GM20431 (cell line): Measurements from ENCODE around the gene TBC1D22A.
"Not testable (repeated sequence)": the region's sequence is repeated elsewhere in the genome, so short reads cannot be mapped to it uniquely, and the experiment has no call there.

Source experiments
- in situ Hi-C: fragments of 300-500 bp; cut with MseI, MboI; formaldehyde crosslinking; loops from one replicate; pipeline ENCODE4 v1.15.0; 2020; ENCODE audit warnings: low sequenced_read_pairs; ENCODE audit not compliant: unreplicated experiment

TBC1D22A gene

GRCh38 chr22:47160781-47161520 lies 398.5 kb downstream of the TBC1D22A start:
- in situ Hi-C loops: no loop called here

DNA sequence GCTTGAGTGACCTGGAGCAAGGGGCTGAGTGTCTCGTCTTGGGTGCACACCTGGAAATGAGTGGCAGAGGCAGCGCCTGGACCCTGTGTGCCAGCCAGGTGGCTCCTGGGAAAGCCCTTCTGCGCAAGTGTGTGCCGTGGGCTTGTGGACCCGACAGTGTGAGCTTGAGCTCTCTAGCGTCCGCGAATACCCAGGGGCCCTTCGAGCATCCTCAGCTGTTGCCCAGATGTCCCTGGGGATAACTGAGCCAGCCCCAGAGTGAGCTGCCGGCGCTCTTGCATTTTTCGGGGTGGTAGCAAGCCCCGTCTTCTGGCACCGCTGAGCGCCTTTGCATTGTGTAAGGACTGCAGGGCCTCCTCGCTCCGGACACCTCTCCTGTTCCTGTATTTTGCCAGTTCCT lies 399.2 kb downstream of the TBC1D22A start:
- in situ Hi-C loops: no loop called here

- in situ Hi-C loops: no loop called here
Observed at GRCh38 chr22:47162865-47163264, 400.4 kb downstream of the TBC1D22A start.

DNA sequence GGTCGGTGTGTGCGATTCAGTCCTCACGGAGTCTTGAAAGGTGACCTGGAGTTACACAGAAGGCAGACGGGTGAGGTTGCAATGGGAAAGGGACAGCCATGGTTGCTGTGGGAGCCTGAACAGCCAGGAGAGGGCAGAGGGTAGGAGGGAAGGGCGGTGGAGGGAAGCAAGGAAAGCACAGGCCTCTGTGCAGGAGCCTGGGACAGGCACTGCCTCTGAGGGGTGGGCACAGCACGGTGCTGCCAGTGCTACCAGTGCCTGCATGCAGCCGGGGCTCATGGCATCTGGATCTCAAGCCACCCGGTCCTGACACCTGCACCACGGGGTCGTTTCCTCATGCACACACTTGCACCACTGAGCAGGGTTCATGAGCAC lies 401.0 kb downstream of the TBC1D22A start:
- in situ Hi-C loops: no loop called here

- in situ Hi-C loops: no loop called here
Observed at GRCh38 chr22:47163856-47164513, 401.5 kb downstream of the TBC1D22A start.

DNA sequence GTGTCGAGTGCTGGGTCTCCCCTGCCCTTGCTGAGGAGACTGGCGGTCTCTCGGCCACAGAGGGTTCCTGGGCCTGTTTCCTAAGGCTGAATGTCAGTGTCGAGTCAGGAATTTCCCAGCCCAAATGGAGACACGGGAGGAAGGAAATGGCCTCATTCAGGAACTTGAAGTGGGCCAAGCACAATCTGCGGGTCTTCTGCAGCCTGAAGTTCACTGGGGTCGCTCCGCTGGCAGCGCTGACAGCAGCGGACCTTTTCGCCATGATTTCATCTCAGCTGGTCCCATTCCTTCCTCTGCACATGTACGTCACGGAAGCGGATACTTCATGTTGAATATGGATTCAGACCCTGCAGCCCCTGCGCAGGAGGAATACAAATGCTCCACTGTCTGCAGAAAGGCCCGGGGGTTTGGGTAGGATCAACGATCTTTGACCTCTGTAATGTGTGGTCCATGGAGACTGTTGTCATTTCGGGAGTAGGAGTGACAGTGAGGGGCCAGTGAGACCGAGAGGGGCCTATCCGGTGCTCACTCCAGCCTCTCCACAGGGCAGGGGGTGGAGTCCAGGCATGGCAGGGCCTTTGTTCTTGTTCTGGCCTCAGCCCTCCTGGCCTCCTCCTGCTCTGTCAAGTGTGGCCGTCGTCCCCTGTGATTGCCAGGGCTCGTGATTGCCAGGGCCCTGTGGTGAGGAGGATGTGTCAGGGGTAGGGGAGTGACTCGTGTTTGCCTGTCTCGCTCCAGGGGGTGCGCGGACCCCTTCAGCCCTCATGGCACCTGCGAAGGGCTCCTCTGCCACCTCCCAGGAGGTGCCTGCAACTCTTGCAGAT lies 402.3 kb downstream of the TBC1D22A start:
- in situ Hi-C loops: no loop called here

DNA sequence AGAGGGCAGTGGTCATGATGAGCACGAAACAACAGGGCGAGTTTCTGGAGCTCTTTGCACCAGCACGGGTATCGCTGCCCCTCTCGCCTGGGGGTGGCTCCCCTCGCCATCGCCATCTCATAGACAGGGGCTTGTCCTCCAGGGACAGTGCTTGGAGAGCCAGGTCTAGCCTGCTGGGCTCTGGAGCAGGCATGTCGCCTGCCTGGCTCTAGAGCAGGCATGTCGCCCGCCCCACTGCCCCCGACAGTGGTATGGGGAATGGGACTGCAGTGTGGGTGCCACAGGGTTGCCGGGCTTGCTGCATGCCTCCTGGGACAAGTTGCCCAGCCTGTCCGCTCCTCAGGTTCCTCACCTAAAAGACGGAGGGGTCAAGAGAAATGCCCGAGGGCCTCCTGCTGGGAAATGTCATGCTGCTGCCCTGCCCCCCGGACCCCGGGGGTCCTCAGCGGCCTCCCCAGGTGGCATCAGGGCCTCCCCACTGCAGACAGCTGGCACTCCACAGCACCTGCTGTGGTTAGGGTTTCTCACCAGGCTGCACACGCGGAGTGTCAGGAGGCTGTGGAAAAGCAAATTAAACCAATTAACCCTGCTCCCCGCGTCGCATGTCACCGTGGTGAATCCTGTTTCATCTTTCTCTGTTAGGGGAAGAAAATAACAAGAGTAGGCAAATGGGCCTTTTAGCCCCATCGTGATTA lies 403.0 kb downstream of the TBC1D22A start:
- in situ Hi-C loops: no loop called here

- in situ Hi-C loops: no loop called here
Observed at GRCh38 chr22:47166033-47166404, 403.6 kb downstream of the TBC1D22A start.

DNA sequence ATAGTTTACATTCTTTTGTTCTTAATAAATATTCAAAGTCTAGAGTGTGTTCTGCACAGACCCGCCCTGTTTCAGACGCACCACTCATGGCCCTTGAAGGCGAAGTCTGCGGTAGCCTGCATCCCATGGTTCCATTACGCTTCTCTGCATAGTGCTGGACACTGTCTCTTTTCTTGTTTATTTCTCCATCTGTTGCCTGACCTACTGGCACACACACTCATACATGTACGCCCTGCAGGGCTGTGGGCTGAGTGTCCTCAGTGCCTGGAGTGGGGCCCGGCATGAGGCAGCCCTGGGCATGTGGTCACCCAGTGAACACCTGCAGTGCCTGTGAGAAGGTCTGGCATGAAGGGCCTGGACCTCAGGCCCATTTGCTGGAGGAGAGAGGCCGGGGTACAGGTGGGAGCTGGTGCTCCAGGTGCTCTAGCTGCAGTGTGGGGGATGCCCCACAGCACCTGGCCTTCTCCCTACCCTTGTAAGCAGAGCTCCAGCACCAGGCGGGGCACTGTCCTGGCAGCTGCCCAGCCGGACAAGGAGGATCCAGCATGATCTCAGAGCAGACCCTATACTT lies 404.1 kb downstream of the TBC1D22A start:
- in situ Hi-C loops: no loop called here

DNA sequence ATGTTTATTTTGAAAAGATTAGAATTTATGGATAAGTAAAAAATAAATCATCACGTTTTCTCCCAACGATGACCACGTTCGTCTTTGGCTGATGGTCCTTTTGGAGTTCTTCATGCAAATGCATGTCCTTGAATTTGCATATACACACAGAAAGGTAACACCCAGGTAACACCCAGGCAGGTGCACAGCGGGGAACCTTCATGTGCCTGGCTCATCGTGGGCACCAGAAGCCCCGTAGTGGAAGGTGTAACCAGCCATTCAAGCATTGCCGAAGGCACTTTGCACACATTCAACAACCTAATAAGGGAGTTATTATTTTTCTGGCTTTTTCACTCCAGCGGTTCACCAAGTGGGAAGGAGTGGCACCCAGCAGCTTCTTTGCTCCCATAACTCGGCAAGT lies 404.6 kb downstream of the TBC1D22A start:
- in situ Hi-C loops: no loop called here

DNA sequence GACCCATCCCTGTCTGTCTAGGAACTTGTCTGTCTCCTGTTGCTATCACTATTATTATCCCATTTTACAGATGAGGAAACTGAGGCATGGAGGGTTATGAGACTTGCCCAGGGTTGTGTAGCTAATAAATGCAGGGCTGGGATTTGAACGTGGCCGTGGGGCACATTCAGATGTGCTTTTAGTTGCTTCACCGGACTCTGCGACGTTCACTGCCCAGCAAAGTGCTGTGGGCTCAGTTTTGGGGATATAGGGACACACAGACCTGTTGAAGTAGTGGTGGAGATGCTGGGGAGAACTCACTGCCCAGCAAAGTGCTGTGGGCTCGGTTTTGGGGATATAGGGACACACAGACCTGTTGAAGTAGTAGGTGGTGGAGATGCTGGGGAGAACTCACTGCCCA lies 405.5 kb downstream of the TBC1D22A start:
- in situ Hi-C loops: not testable (repeated sequence)

GRCh38 chr22:47168441-47168840 lies 406.0 kb downstream of the TBC1D22A start:
- in situ Hi-C loops: no loop called here

DNA sequence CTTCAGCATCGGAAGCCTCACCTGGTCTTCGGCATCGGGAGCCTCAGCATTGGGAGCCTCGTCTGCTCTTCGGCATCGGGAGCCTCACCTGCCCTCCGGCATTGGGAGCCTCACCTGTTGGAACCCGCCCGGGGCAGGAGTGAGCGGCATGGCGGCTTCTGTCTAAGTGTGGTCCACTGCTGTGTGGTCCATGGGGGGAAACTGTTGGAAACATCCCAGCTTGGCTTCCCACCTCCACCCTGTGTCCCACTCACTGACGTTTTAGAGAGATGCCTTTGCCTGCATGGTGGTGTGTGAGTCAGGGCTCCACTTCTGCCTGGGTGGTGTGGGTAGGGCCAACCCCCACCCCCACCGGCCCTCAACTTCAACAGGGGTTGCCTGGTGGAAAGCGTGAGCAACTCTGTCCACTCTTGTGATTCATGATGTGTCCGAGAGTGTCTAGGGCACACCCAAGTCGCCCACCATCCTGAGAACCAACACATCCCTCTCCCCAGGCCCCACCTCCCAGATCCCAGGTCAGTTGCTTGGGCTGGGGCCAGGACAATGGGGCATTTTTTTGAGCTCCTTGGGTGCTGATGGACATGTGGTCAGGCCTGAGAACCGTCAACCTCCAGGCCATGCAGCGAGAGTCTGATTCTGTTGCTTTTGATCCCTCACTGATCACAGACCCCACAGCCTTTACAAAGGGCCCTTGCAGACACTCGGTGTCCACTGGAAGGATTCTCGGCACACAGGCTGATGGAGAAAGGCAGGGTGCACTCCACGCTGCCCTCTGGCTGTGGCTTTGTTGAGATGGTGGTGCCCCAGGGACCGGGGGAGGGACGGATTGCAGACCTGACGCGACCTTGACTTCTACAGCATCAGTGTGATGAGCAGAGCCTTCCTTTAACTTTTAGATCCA lies 406.7 kb downstream of the TBC1D22A start:
- in situ Hi-C loops: no loop called here

- in situ Hi-C loops: no loop called here
Observed at GRCh38 chr22:47169801-47170140, 407.3 kb downstream of the TBC1D22A start.

DNA sequence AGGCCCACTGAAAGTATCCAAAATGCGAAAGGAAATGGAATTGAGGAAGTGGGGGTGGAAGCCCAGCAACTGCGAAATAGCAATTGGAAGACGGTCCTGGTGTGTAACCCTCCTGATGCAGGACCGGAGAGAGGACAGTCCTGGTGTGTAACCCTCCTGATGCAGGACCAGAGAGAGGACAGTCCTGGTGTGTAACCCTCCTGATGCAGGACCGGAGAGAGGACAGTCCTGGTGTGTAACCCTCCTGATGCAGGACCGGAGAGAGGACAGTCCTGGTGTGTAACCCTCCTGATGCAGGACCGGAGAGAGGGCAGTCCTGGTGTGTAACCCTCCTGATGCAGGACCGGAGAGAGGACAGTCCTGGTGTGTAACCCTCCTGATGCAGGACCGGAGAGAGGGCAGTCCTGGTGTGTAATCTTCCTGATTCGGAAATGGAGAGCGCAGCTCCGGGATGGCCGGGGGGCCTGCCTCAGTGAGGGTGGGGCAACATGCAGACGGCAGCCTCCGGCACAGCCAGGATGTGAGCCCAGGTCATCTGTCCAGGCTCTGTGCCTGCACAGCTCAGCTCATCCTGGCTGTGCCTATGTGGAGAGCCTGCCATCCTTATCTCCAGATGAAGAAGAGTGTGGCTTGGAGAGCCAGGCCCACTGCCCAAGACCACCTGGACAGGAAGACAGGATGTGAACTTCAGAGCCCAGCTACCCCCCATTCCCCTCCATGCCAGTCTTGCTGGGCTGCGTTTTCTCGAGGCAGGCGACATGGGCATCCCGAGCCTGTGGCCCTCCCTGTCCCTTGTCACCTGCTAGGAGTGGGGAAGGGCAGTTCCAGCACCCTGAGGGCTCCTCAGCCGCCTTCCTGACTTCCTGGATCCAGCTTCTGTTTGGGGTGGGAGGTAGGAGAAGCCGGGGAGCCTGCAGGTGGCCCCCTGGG lies 408.3 kb downstream of the TBC1D22A start:
- in situ Hi-C loops: not testable (repeated sequence)

DNA sequence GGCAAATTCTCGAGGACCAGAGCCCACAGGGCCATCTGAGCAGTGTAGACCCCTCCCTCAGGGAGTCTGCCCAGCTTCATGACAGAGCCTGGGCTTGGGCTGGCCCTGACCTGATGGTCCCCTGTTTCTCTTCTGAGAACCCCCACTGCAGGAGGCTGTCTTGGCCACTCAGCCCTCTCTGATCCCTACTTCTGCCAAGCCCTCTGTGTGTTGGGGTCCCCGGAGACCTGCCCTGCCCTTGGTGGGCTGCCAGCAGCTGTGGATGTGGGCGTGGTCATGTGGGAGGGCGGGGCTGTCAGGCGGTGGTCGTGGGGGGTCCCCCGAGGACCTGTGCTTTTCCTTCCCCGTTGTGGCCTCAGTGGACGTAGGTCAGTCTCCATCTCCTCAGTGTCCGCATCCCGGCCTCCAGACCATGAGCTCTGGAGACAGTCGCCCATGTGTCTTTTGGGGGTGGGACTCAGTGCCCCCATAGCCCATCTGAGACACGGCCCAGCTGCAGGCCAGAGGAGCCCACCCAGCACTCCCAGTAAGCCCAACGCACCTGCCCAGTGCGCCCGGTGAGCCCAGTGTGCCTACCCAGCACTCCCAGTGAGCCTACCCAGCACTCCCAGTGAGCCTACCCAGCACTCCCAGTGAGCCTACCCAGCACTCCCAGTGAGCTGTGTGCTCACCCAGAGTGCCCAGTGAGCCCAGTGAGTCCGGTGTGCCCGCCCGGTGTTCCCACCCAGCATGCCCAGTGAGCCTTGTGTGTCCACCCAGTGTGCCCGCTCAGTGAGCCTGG lies 409.2 kb downstream of the TBC1D22A start:
- in situ Hi-C loops: no loop called here

GRCh38 chr22:47172771-47173534 lies 410.5 kb downstream of the TBC1D22A start:
- in situ Hi-C loops: no loop called here
